Tibial nerve (tissue), 4 donors: ENCODE data around the gene ARHGEF4. TPM values are rescaled to one million over a fixed set of nuclear protein-coding genes. Genes with fewer than 3 reads are reported as not detected.

Experiments
- DNase-seq, 2 donors: peaks; one replicate each; pipeline ENCODE4 v3.0.0-alpha.2; 2019; ENCODE audit warnings: low spot score in 2 of 2
- H3K27ac ChIP-seq, 4 donors: fragments of 200-600 bp; sonication (generic) in 3 of 4; one replicate each; pipeline ENCODE4 v1.5.1; 2017 to 2019; ENCODE audit warnings: mild to moderate bottlenecking in 1 of 4
- H3K27me3 ChIP-seq, 2 donors: fragments of 200-600 bp; sonication (generic) in 1 of 2; one replicate each; pipeline versions ENCODE4 v1.5.1 to v1.6.0; 2017 to 2019
- H3K36me3 ChIP-seq, 3 donors: fragments of 200-600 bp; sonication (generic); one replicate each; pipeline ENCODE4 v1.5.1; 2018 to 2019
- H3K4me1 ChIP-seq, 4 donors: fragments of 200-600 bp; sonication (generic) in 3 of 4; one replicate each; pipeline ENCODE4 v1.5.1; 2017 to 2019
- H3K4me3 ChIP-seq, 4 donors: fragments of 200-600 bp; sonication (generic) in 3 of 4; one replicate each; pipeline ENCODE4 v1.5.1; 2017 to 2019; ENCODE audit warnings: mild to moderate bottlenecking in 1 of 4, moderate library complexity in 1 of 4
- H3K9me3 ChIP-seq, 4 donors: fragments of 200-600 bp; sonication (generic) in 3 of 4; one replicate each; pipeline ENCODE4 v1.5.1; 2017 to 2019
- EP300 ChIP-seq, 2 donors: sonication (generic); formaldehyde crosslinking; IDR thresholded peaks; one replicate each; pipeline ENCODE4 v1.6.1; 2017; ENCODE audit warnings: antibody characterized with exemption in 2 of 2, mild to moderate bottlenecking in 1 of 2
- POLR2A ChIP-seq, 2 donors: fragments of 450-650 bp; IDR thresholded peaks; one replicate each; pipeline ENCODE4 v1.6.1; 2017; ENCODE audit warnings: antibody characterized with exemption in 2 of 2, mild to moderate bottlenecking in 2 of 2, moderate library complexity in 2 of 2
- WGBS, 2 donors: methylation state at CpG; one replicate each; pipeline ENCODE4 v1.1.5; 2018; 5-methylcytosine and 5-hydroxymethylcytosine counted together
- total RNA-seq, 4 donors: library from RNA; depleted of rRNA; stranded (reverse); fragments of >200 nt; gene quantifications; one replicate each; pipeline ENCODE4 v1.1.0, GENCODE V29; 2016
- TF ChIP-seq, protein P1 (sequence below), 5 experiments: fragments of 200-600 bp in 3 of 5; fragments of 450-650 bp in 2 of 5; sonication (generic) in 3 of 5; IDR thresholded peaks; one replicate each; pipeline ENCODE4 v1.5.1; 2016 to 2019; ENCODE audit warnings: antibody characterized with exemption in 5 of 5, mild to moderate bottlenecking in 3 of 5, moderate library complexity in 2 of 5

The ARHGEF4 gene
- total RNA-seq, 4 donors from 2014 or later: 16.3 to 50.7 (median 23.3) TPM

DNA sequence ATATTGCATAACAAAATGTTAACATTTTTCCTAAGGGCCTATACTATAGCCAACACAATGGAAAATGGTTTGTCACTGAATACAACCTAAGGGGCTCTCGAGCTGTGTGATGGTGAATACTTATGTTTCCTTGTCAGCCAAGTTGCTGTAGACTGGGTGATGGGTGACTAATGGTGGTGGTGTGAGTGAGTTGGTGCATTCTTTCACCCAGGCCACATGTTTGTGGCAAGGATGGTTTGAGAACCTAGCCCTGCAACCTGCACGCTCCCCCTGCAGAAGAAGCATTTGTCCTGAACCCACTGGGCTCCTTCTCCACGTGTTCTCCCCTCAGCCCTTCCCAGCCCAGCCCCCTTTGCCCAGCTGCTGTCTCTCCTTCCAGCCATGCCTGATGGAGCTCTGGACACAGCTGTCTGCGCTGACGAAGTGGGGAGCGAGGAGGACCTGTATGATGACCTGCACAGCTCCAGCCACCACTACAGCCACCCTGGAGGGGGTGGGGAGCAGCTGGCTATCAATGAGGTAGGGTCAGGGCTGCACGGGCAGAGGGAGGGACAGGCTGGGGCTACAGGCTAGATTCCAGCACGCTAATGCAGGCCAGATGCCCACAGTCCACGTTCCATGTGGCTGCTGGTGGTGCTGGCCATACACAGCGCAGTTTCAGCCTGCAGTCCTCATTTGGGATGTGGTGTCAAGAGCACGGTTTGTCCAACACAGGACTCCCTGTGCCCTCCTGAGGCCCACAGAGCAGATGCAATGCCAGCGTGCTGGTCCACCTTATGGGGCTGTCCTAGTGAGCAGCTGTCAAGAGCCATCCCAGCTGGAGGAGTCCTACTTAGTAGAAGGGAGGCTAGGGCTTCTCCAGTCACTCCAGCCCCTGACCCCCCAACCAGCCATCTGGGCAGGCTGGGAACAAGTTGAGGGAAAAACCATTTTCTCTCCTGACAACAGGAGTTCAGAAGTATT lies 191.1 kb downstream of the ARHGEF4 start:
- H3K27me3 ChIP-seq: no peaks in the 10 kb centered on the region
- H3K9me3 ChIP-seq: peaks cover 0 to 11% (median 0%) of the 10 kb centered on the region in 4 donors
- H3K4me3 ChIP-seq: no peak overlapping the region
- WGBS, 2 donors: 77 to 80% methylated on average over 11 of the region's 12 CpGs
- TF ChIP-seq EP300 (IDR thresholded peaks at IDR 0.05) (no peak), POLR2A (IDR thresholded peaks at IDR 0.05) (no peak)
- TF ChIP-seq, protein P1, sequence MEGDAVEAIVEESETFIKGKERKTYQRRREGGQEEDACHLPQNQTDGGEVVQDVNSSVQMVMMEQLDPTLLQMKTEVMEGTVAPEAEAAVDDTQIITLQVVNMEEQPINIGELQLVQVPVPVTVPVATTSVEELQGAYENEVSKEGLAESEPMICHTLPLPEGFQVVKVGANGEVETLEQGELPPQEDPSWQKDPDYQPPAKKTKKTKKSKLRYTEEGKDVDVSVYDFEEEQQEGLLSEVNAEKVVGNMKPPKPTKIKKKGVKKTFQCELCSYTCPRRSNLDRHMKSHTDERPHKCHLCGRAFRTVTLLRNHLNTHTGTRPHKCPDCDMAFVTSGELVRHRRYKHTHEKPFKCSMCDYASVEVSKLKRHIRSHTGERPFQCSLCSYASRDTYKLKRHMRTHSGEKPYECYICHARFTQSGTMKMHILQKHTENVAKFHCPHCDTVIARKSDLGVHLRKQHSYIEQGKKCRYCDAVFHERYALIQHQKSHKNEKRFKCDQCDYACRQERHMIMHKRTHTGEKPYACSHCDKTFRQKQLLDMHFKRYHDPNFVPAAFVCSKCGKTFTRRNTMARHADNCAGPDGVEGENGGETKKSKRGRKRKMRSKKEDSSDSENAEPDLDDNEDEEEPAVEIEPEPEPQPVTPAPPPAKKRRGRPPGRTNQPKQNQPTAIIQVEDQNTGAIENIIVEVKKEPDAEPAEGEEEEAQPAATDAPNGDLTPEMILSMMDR (IDR thresholded peaks at IDR 0.05): no peak
- no peak overlapping the region for H3K27ac ChIP-seq
- H3K4me1 ChIP-seq: no peaks in the 10 kb centered on the region
- no peak for DNase-seq
- no peaks in the 10 kb centered on the region for H3K36me3 ChIP-seq

DNA sequence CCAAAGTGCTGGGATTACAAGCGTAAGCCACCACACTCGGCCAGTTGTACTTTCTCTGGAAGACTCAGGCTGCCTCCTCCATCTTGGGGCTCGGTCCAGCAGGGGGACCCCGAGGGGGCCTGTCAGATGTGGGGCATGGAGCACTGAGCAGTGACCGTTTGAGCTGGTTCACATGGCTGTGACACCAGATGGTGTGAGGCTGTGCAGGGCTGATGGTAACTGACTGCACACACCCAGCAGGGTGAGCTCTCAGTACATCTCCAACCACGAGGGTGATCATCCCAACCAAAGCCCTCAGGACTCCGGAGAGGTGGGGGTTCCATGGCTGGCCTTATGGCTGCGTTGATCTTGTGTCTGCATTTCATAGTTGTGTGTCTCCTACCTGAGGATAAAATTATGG lies 193.1 kb downstream of the ARHGEF4 start:
- Histone ChIP-seq H3K27me3 (peaks cover 0 to 4% of the 10 kb centered on the region in 2 donors), H3K4me1 (peaks cover 0 to 10% (median 2%) of the 10 kb centered on the region in 4 donors), H3K27ac (no peak overlapping the region), H3K4me3 (no peak overlapping the region), H3K36me3 (no peaks in the 10 kb centered on the region), H3K9me3 (peaks cover 0 to 11% (median 0%) of the 10 kb centered on the region in 4 donors)
- no peak for TF ChIP-seq POLR2A (IDR thresholded peaks at IDR 0.05)
- TF ChIP-seq EP300 (IDR thresholded peaks at IDR 0.05): no peak
- TF ChIP-seq, protein P1 (IDR thresholded peaks at IDR 0.05): no peak
- 65 to 78% methylated on average over 8 of the region's 8 CpGs for WGBS, 2 donors
- no peak for DNase-seq

DNA sequence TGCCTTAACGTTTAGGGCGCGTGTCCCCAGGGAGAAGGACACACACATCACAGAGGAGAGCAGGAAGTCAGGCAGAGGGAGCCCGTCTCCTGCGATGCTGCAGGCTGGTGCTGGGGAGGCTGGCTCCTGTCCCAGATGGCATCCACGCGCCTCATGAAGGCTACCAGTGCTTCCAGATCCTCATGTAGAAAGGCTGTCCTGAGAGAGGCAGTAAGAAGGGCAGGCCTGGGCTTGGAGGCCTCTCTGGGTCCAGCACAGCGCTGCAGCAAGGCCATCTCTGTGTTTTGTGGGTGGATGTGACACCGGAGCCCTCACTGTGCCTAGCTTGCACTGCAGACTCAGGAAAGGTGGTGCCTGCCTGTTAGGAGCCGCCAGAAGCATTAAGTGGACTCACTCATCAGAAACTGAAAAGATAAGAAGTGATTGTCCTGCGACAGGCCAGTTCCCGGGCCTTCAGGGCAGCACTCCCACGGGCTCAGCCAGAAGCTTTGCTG lies 193.8 kb downstream of the ARHGEF4 start:
- no peak for DNase-seq
- no peak overlapping the region for H3K4me3 ChIP-seq
- WGBS, 2 donors: 63 to 73% methylated on average over 13 of the region's 13 CpGs
- H3K27ac ChIP-seq: no peak overlapping the region
- TF ChIP-seq, protein P1 (IDR thresholded peaks at IDR 0.05): no peak
- no peak for TF ChIP-seq POLR2A (IDR thresholded peaks at IDR 0.05)
- no peaks in the 10 kb centered on the region for H3K36me3 ChIP-seq
- H3K4me1 ChIP-seq: peaks cover 0 to 15% (median 4%) of the 10 kb centered on the region in 4 donors
- H3K9me3 ChIP-seq: peaks cover 0 to 11% (median 0%) of the 10 kb centered on the region in 4 donors
- peaks cover 0 to 4% of the 10 kb centered on the region in 2 donors for H3K27me3 ChIP-seq

DNA sequence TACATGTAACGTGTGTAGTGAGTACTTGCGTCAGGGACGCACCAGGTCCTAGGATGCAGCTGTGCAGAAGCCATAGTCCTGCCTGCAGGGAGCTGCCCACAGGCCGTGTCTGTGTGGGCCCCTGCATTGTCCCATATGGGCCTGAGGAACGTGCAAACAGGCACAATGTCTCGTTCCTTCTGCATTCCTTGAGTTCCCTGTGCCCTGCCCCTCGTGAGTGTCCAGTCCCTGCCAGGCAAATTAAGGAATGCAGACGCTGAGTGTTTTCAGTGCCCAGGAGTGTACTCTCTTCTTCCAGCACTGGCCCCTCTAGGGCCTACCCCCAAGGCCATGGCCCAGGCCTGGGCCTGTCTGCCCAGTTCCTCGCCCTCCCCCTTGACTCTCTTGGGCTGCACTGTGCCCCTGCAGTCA lies 194.7 kb downstream of the ARHGEF4 start:
- WGBS, 2 donors: 68 to 75% methylated on average over 9 of the region's 9 CpGs
- Histone ChIP-seq H3K4me3 (no peak overlapping the region), H3K36me3 (no peaks in the 10 kb centered on the region), H3K9me3 (peaks cover 0 to 11% (median 0%) of the 10 kb centered on the region in 4 donors), H3K27ac (no peak overlapping the region), H3K27me3 (peaks cover 0 to 4% of the 10 kb centered on the region in 2 donors), H3K4me1 (peaks cover 0 to 21% (median 5%) of the 10 kb centered on the region in 4 donors)
- no peak for DNase-seq
- no peak for TF ChIP-seq POLR2A (IDR thresholded peaks at IDR 0.05)
- no peak for TF ChIP-seq EP300 (IDR thresholded peaks at IDR 0.05)
- TF ChIP-seq, protein P1 (IDR thresholded peaks at IDR 0.05): no peak

DNA sequence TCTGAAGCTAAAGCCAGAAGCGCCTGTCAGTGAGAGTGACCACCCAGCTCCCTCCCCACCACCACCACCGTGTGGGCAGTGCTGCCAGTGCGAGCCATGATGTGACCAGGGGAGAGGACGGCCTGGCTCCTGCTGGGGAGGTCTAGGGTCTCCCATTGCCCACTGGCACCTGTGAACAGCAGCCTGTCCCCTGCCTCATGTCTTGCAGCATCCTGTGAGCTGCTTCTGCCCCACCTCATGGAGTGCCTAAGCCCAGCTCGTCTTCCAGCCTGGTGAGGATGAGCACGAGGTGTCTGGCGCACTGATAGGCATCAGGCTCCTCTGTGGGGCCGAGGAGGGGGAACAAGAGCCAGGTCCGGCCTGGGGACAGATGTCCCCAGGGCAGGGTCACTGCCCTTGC lies 195.2 kb downstream of the ARHGEF4 start:
- no peak overlapping the region for H3K27ac ChIP-seq
- H3K36me3 ChIP-seq: no peaks in the 10 kb centered on the region
- H3K27me3 ChIP-seq: peaks cover 0 to 4% of the 10 kb centered on the region in 2 donors
- H3K9me3 ChIP-seq: peaks cover 0 to 11% (median 0%) of the 10 kb centered on the region in 4 donors
- H3K4me1 ChIP-seq: peaks cover 0 to 21% (median 5%) of the 10 kb centered on the region in 4 donors
- no peak for DNase-seq
- no peak overlapping the region for H3K4me3 ChIP-seq
- TF ChIP-seq, protein P1 (IDR thresholded peaks at IDR 0.05): no peak
- TF ChIP-seq EP300 (IDR thresholded peaks at IDR 0.05) (no peak), POLR2A (IDR thresholded peaks at IDR 0.05) (no peak)
- WGBS, 2 donors: 73 to 93% methylated on average over 8 of the region's 9 CpGs
